GM10266 (cell line): Measurements from ENCODE around the gene PARP14.

Experiments used
- DNase-seq: peaks from one replicate; pipeline ENCODE4 v3.0.0; 2012; ENCODE audit errors: extremely low spot score
- TF ChIP-seq, protein P1 (sequence below): IDR thresholded peaks from 2 replicates; pipeline ENCODE4 v1.5.1; 2012; ENCODE audit warnings: mild to moderate bottlenecking, low read depth; ENCODE audit not compliant: control insufficient read depth, insufficient read depth; ENCODE audit errors: missing control alignments

Gene PARP14

GRCh38 chr3:122777563-122777962 lies 96.9 kb downstream of the PARP14 start:
- TF ChIP-seq, protein P1, sequence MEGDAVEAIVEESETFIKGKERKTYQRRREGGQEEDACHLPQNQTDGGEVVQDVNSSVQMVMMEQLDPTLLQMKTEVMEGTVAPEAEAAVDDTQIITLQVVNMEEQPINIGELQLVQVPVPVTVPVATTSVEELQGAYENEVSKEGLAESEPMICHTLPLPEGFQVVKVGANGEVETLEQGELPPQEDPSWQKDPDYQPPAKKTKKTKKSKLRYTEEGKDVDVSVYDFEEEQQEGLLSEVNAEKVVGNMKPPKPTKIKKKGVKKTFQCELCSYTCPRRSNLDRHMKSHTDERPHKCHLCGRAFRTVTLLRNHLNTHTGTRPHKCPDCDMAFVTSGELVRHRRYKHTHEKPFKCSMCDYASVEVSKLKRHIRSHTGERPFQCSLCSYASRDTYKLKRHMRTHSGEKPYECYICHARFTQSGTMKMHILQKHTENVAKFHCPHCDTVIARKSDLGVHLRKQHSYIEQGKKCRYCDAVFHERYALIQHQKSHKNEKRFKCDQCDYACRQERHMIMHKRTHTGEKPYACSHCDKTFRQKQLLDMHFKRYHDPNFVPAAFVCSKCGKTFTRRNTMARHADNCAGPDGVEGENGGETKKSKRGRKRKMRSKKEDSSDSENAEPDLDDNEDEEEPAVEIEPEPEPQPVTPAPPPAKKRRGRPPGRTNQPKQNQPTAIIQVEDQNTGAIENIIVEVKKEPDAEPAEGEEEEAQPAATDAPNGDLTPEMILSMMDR: no peak
- DNase-seq: no peak
